Hypothalamus (tissue), 51 donors: ENCODE measurements around the gene FAM177A1.
"Not testable (repeated sequence)": the region's sequence is repeated elsewhere in the genome, so short reads cannot be mapped to it uniquely, and the experiment has no call there.

ENCODE experiments used
- DNase-seq, 51 donors: peaks; one replicate each; lab custom pipeline; 2025; lab: John Stamatoyannopoulos, UW

Gene FAM177A1, protein sequence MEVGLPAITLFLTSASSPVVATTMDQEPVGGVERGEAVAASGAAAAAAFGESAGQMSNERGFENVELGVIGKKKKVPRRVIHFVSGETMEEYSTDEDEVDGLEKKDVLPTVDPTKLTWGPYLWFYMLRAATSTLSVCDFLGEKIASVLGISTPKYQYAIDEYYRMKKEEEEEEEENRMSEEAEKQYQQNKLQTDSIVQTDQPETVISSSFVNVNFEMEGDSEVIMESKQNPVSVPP

GRCh38 chr14:35046048-35046750 lies at the start of gene FAM177A1:
Gene FAM177A1, plus strand, starts transcription at chr14:35046272. Its CDS starts 192 bp downstream, at chr14:35046464.
- peak; percentile 51 to 99 (median 96) for DNase-seq

GRCh38 chr14:34997762-34998161 lies 48.3 kb upstream of the FAM177A1 start:
- no peak for DNase-seq

- no peak for DNase-seq
These were observed 46.6 kb upstream of the FAM177A1 start for GRCh38 chr14:34999500-34999899.

- DNase-seq = no peak
These were observed 44.5 kb upstream of the FAM177A1 start for GRCh38 chr14:35001621-35002020.

- no peak for DNase-seq
These were observed 41.2 kb upstream of the FAM177A1 start for GRCh38 chr14:35004839-35005238.

- DNase-seq = no peak
These were observed 29.5 kb upstream of the FAM177A1 start for GRCh38 chr14:35016568-35016967.

- no peak for DNase-seq
These were observed 25.4 kb upstream of the FAM177A1 start for GRCh38 chr14:35020713-35021112.

GRCh38 chr14:35028435-35028834 lies 17.6 kb upstream of the FAM177A1 start:
- DNase-seq = no peak

- DNase-seq = no peak
These were observed 13.5 kb upstream of the FAM177A1 start for GRCh38 chr14:35032562-35032961.

- DNase-seq = no peak
These were observed 11.6 kb upstream of the FAM177A1 start for GRCh38 chr14:35034440-35034833.

DNA sequence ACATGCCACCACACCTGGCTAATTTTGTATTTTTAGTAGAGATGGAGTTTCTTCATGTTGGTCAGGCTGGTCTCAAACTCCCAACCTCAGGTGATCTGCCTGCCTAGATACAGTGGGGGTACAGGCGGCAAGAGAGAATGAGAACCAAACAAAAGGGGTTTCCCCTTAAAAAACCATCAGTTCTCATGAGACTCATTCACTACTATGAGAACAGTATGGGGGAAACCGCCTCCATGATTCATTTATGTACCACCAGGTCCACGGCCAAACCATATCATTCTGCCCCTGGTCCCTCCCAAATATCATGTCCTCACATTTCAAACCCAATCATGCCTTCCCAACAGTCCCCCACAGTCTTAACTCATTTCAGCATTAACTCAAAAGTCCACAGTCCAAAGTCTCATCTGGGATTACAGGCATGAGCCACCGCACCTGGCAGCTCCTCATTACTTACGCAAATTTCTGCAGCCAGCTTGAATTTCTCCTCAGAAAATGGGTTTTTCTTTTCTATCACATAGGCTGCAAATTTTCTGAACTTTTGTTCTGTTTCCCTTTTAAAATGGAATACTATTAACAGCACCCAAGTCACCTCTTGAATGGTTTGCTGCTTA lies 11.0 kb upstream of the FAM177A1 start:
- not testable (repeated sequence) for DNase-seq

- not testable (repeated sequence) for DNase-seq
These were observed 7.8 kb upstream of the FAM177A1 start for GRCh38 chr14:35038312-35038711.

GRCh38 chr14:35042632-35043031 lies 3.4 kb upstream of the FAM177A1 start:
- DNase-seq = no peak

GRCh38 chr14:35043046-35043445 lies 3.0 kb upstream of the FAM177A1 start:
- DNase-seq = no peak

DNA sequence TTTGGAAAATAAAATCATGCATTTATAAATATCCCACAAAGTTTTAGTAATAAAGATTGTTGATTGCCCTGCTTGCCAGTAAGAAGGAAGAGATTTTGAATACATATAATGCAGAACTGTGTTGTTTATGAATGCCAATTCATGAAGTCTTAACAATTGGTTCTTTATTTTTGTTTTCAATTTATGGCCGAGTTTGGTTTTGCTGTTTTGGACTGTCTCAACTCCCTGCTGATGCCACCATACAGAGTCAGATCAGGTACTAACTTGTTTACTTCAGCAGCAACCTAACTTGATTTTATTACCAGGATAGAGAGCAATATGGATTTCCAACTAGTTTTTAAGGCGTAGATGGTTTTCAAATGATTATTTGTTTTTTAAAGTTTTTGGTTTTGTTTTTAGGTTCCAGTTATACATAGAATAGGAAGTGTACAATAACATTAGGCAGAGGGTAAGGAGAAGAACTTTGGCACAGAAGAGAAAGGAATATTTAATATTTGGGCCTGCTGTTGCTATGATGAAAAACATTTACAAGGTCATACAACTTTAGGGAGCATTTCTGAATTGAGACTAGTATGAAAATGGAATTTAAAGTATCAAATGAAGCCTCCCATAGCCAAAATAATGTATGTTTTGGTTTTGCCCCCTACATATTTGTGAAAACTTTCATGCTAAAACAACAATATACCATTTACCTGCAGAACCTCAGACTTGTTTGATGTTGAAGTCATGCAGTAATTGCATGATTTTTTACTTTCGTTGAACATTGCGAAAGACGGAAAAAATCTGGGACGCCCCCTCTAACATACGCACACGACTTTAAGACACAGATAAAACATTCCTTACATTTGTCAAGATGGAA lies 904 bp upstream of the FAM177A1 start:
- peak in 1 of 51 donors; percentile 35 for DNase-seq

DNA sequence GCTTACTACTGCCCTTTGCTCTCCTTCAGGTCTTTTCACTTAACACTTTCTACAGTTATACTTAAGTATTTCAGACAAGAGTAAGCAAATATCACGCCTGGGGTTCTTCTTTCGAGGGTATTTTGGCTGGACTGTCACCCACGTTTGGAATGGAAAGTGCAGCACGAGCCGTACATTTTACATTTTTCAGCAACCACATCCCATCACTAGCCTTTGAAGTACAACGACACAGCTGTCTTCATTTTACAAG lies 349 bp upstream of the FAM177A1 start:
- no peak for DNase-seq

DNA sequence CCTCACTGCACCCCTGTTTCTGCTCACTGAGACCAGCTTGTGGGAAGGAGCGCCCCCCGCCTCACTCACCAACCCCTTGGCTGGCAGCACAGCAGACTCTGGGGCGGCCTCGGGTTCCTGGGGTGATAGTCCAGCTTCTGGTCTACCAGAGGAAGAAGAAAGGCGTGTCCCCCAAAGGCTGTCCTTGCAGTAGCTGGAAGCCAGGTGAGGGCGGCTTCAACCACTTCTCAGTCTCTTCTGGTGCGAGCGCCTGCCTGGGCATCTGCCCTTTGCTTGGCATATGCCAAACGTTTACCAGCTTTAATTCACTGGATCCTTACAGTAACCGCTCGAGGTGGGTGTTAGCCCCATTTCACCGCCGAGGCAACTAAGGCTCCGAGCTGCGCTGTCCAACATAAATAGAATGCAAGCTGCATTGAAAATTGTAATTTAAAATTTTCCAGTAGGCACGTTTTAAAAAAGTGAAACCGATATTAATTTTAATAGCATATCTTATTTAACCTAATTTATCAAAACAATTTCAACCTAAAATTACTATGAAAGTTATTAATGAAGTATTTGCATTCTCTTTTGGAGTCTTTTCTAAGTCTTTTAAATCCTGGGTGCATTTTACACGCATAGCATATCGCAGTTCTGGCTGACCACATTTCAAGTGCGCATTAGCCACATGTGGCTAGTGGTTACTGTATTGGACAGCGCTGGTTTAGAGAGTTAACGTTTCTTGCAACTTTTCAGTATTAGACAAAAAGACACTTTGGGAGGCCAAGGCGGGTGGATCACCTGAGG lies 872 bp downstream of the FAM177A1 start:
- DNase-seq = peak in 25 of 51 donors; percentile 11 to 72 (median 53)

DNA sequence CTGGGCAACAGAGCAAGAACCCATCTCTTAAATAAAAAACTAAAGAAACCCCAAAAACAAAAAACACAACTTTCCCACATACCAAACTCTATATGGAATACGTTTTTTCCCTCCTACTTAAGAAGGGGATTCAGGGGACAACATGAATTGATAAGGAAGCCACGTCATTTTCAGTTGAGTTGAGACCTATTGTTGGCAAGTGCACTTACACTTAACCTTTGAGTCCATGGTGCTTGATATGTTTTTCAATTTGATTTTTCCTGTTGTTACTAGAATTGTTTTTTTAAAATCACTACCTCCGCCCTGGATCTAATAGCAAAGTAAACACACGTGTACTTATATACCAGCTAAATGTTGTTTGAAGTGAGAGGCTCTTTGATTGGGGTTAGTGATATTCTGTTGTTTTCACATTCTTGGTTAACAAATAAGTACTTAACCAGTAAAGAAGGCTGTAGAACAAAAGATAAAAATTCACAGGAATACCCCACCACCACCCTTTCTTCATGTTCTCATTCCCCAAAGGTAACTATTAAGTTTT lies 2.0 kb downstream of the FAM177A1 start:
- no peak for DNase-seq

- no peak for DNase-seq
These were observed 4.6 kb downstream of the FAM177A1 start for GRCh38 chr14:35050652-35051051.

DNA sequence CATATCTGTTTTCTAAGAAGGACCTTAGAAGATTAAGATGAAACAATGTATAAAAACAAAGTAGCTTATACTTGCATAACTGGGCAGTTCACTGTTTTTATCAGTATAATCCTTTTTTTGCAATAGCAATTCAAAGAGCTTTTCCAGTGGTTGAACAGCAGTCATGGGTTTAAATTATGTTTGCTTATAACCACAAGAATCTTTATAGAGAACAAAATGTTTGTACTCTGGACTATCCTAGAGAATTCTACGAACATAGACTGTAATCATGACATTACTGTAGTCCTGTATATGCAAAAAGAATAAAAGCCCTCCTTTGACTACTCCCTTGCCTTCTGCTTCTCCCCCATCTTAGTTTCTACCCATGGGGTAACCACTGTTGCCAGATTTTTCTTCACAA lies 5.7 kb downstream of the FAM177A1 start:
- DNase-seq = no peak
